ENCODE results near the gene ESRRG.

The ESRRG gene

DNA sequence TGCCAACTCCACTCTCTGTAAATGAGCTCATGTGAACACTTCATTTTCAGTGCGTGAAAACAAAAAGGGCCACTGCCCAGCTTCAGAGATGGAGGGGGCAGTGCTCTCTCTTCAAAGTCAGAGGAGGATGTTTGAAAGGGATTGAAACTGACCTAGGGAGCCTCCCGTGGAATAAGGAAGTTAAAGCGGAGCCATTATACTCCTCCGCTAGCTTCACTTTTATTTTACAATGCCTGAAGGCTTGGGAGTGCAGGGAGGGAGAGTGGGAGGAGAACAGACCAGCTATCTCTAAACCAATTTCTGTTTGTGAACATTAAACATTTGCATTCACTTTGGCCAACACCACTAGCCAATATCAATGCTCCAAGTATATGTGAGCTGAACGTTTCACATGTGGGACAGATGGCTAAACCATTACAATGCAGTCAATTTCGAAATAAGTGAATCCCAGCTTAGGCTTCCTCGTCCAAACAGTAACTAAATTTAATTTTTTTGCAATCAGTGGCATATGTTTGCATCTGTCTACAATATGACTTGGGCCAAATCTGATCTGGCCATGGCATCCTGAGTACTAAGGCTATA lies 126.9 kb downstream of the ESRRG start:
- no peak overlapping the region for H3K4me3 ChIP-seq (ENCODE audit: low read depth, low read length)
- DNase-seq (ENCODE audit: low read depth) = no peak

DNA sequence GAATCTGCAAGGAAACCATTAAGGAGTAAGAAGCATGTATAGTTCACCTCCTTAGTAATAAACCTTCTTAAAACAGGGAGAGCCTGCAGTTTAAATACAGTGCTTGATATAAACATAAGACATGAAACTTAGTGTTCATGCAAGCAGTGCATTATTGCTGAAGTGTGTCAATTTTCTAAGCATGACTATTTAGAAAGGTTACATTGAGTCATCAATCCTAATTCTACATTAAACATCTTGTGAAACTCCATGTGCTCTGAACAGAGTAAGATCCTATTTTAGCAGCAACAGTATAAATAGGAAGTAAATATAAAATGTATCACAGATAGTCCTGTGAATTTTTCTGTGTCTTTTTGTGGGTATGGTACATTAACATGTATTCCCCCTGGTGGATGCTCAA lies 135.5 kb downstream of the ESRRG start:
- no peak overlapping the region for H3K4me3 ChIP-seq (ENCODE audit: low read depth, low read length)
- DNase-seq (ENCODE audit: low read depth) = no peak

DNA sequence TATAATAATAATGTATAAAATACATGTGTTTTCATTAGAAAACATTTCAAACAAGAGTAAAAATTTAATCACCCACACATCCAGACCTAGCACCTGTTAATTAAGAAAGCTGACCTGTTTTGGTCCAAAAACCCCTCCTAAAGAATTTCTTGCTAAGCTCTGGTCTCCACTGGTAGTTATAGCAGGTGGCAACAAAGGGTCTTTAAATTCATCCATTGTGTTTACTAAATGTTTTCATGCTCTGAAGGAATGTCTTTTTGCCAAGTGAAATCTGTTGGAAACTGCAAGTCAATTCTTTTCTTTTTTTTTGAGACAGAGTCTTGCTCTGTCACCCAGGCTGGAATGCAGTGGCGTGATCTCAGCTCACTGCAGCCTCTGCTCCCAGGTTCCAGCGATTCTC lies 141.1 kb downstream of the ESRRG start:
- no peak for DNase-seq (ENCODE audit: low read depth)
- H3K4me3 ChIP-seq (ENCODE audit: low read depth, low read length) = no peak overlapping the region

GRCh38 chr1:216580538-216581057 lies 142.6 kb downstream of the ESRRG start:
- DNase-seq (ENCODE audit: low read depth) = no peak
- H3K4me3 ChIP-seq (ENCODE audit: low read depth, low read length) = no peak overlapping the region

- no peak for DNase-seq (ENCODE audit: low read depth)
These were observed 146.8 kb downstream of the ESRRG start for GRCh38 chr1:216576234-216576937.

GRCh38 chr1:216566641-216567205 lies 156.5 kb downstream of the ESRRG start:
- no peak for DNase-seq (ENCODE audit: low read depth)
- H3K4me3 ChIP-seq (ENCODE audit: low read depth, low read length) = no peak overlapping the region

More at GRCh38 chr1:216576234-216576937, 146.8 kb downstream of the ESRRG start:
- H3K4me3 ChIP-seq (ENCODE audit: low read depth, low read length) = no peak overlapping the region

- H3K4me3 ChIP-seq (ENCODE audit: low read depth, low read length) = no peak overlapping the region
- no peak for DNase-seq (ENCODE audit: low read depth)
These were observed 160.1 kb downstream of the ESRRG start for GRCh38 chr1:216563087-216563486.

DNA sequence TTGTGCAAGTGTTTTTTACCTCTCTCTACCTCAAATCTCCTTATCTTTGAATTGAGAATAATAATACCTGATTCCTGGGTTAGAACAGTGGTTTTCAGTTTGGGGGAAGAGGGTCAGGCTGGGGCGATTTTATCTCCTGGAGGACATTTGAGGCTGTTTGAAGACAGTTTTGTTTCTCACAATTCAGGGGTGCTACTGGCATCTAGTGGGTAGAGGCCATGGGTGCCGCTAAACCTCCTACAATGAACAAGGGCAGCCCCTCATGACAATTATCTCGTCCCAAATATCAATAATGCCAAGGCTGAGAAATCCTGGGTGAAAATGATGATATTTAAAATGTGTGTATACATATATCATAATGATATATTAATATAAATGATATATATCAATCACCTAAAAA lies 160.8 kb downstream of the ESRRG start:
- no peak overlapping the region for H3K4me3 ChIP-seq (ENCODE audit: low read depth, low read length)
- no peak for DNase-seq (ENCODE audit: low read depth)

DNA sequence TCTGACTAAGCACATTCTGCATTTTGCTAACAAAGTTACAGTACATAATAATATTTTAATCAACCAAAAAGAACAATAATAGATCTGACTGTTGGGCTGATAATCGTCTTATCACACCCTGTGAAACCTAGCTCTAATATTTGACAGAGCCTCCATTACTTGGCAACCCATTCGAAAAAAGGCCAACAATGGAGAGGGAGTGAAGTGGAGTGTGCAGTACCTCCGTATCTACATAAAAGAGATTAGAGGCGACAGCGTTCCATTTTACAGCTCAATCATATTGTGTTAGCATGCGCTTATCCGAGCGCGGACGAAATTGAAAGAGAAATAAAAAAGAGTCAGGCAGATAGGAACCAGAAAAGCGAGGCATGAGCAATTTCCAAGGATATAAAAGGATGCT lies 162.7 kb downstream of the ESRRG start:
- no peak for DNase-seq (ENCODE audit: low read depth)
- no peak overlapping the region for H3K4me3 ChIP-seq (ENCODE audit: low read depth, low read length)

GRCh38 chr1:216559359-216559758 lies 163.9 kb downstream of the ESRRG start:
- no peak overlapping the region for H3K4me3 ChIP-seq (ENCODE audit: low read depth, low read length)
- no peak for DNase-seq (ENCODE audit: low read depth)

DNA sequence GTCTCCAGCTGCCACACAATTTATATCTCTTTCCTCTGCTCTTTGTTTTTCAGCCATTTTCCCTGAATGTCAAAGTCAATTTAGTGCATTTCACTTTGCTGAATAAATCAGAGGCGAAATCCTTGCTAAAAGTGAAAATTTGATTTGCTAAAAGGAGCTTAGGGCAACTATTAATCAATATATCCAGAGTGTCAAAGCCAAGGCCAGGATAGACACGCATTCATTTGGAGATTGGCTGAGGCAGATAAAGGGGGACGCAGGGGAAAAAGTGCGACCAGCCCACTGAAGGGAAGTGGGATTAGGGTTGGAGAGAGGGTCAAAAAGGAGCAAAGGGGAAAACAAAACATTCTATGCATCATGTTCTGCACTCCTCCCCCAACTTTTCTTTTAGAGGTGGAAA lies 167.6 kb downstream of the ESRRG start:
- H3K4me3 ChIP-seq (ENCODE audit: low read depth, low read length) = no peak overlapping the region
- no peak for DNase-seq (ENCODE audit: low read depth)

DNA sequence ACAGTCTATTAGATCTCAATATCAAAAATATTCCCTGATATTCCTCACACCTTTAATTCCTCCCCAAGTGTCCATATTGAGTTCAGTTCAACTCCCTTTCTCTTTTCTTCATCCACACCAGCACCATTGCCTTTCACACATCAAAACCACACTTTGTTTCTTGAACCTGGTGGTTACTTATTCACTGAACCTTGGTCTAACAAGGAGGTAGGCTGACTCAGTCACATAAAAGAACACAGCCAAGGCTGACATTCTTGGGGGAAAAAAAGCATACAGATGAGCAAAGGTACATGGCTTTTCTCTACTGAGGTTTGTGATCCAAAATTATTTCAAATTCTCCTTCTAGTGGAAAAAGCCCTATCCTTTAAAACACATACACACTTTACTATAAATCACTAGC lies 168.3 kb downstream of the ESRRG start:
- DNase-seq (ENCODE audit: low read depth) = no peak
- H3K4me3 ChIP-seq (ENCODE audit: low read depth, low read length) = no peak overlapping the region

DNA sequence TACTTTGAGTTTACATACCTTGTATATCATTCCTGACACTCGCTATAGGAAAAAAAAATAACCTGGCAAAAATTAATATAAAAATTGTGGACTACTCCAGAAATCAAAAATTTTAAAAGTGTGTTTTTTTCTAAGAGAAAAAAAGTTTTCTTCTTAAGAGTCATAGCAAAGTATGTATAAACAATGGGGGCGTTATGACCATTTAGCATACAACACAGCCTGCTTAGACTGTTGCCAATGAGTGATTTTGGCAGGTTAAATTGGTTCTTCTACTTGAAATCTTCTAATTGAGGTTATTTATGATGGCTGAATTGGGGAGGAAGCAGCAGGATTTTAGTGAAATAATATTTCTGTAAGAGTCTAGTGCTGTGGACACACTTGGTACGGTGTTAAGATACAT lies 169.5 kb downstream of the ESRRG start:
- H3K4me3 ChIP-seq (ENCODE audit: low read depth, low read length) = no peak overlapping the region
- no peak for DNase-seq (ENCODE audit: low read depth)

GRCh38 chr1:216553040-216553439 lies 170.2 kb downstream of the ESRRG start:
- no peak for DNase-seq (ENCODE audit: low read depth)
- no peak overlapping the region for H3K4me3 ChIP-seq (ENCODE audit: low read depth, low read length)

DNA sequence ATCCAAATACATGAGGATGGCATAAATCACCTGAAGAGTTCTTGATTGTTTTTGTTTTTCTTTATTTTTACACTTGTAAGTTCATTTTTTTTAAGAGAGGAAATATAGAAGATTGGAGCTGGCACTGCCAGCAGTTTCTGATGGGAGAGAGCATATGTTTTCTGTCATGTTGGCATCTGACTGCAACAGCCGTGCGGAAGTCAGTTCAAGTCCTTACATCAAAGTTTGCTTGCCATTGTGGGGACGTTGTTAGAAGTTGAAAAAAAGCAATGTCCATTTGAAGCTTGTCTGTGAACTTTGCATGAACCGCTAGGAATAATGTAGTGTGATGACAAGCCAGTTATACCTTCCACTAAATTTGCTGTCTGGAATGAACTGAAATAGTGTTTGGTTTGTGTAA lies 173.4 kb downstream of the ESRRG start:
- no peak for DNase-seq (ENCODE audit: low read depth)
- no peak overlapping the region for H3K4me3 ChIP-seq (ENCODE audit: low read depth, low read length)

DNA sequence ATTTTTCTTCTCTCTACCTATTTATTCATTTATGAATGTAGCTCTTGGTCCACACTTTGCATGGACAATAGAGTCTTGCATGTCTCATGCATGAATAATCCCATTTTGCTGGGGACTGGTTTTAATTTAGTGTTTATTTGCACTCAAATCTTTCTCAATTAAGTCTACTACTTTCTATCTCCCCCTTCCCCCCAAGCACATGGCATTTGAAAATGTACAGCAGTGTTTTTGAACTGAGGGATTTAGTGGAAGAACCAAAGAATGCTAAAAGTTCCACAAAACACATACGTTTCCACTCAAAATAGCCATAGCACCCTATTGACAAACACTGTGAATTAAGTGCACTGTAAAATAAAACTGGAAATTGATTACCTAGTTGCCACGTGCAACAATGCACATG lies 180.5 kb downstream of the ESRRG start:
- no peak for DNase-seq (ENCODE audit: low read depth)
- H3K4me3 ChIP-seq (ENCODE audit: low read depth, low read length) = no peak overlapping the region

DNA sequence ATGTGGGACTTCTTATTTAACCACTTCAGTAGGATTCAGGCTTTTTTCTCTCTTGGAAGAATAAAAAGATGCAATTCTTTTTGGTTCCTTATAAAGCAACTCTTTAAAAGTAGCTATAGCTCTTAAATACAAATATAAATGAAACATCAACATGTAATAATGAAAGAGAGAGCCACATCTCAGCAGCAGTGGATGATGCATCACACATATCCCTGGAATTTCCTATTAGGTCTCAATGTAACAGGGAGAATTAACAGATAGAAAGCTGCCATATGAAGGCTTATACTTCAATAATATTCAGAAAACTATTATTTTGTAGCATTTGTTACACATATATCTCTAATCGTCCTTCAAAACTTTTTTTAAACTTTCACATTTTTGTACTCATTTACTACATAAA lies 181.0 kb downstream of the ESRRG start:
- no peak for DNase-seq (ENCODE audit: low read depth)
- no peak overlapping the region for H3K4me3 ChIP-seq (ENCODE audit: low read depth, low read length)

- no peak overlapping the region for H3K4me3 ChIP-seq (ENCODE audit: low read depth, low read length)
- DNase-seq (ENCODE audit: low read depth) = no peak
These were observed 187.5 kb downstream of the ESRRG start for GRCh38 chr1:216535751-216536150.

GRCh38 chr1:216535059-216535458 lies 188.2 kb downstream of the ESRRG start:
- H3K4me3 ChIP-seq (ENCODE audit: low read depth, low read length) = no peak overlapping the region
- peak; percentile 9 for DNase-seq (ENCODE audit: low read depth)

GRCh38 chr1:216533776-216534175 lies 189.5 kb downstream of the ESRRG start:
- no peak for DNase-seq (ENCODE audit: low read depth)
- no peak overlapping the region for H3K4me3 ChIP-seq (ENCODE audit: low read depth, low read length)

GRCh38 chr1:216532251-216532798 lies 190.9 kb downstream of the ESRRG start:
- no peak for DNase-seq (ENCODE audit: low read depth)
- H3K4me3 ChIP-seq (ENCODE audit: low read depth, low read length) = no peak overlapping the region

Measured in skeletal muscle cell (primary cell).